NCI-H1930 (cell line): ENCODE results near the gene RCL1.
"Not testable (repeated sequence)": the region's sequence is repeated elsewhere in the genome, so short reads cannot be mapped to it uniquely, and the experiment has no call there.

Experiments used
- DNase-seq, 2 experiments: peaks; one replicate each; lab custom pipeline; 2025; lab: John Stamatoyannopoulos, UW

RCL1 gene

GRCh38 chr9:4792572-4793458, at the start of gene RCL1:
Gene RCL1, plus strand, starts transcription at chr9:4792944. Its CDS starts 148 bp downstream, at chr9:4793092.
- peak; percentile 92 to 98 for DNase-seq

- no peak for DNase-seq
These were observed 49.4 kb upstream of the RCL1 start for GRCh38 chr9:4743131-4743875.

GRCh38 chr9:4746278-4747030, 46.3 kb upstream of the RCL1 start:
- no peak for DNase-seq

GRCh38 chr9:4748612-4749011, 44.1 kb upstream of the RCL1 start:
- no peak for DNase-seq

- peak in 1 of 2 experiments; percentile 35 for DNase-seq
These were observed 42.6 kb upstream of the RCL1 start for GRCh38 chr9:4750023-4750673.

GRCh38 chr9:4754530-4754929, 38.2 kb upstream of the RCL1 start:
- not testable (repeated sequence) for DNase-seq

GRCh38 chr9:4755026-4755609, 37.6 kb upstream of the RCL1 start:
- DNase-seq: no peak

- no peak for DNase-seq
These were observed 36.3 kb upstream of the RCL1 start for GRCh38 chr9:4756420-4756819.

GRCh38 chr9:4760122-4760521, 32.6 kb upstream of the RCL1 start:
- no peak for DNase-seq

GRCh38 chr9:4762108-4762885, 30.4 kb upstream of the RCL1 start:
- peak; percentile 54 to 68 for DNase-seq

GRCh38 chr9:4762886-4763541, 29.7 kb upstream of the RCL1 start:
- no peak for DNase-seq

GRCh38 chr9:4764033-4764432, 28.7 kb upstream of the RCL1 start:
- DNase-seq: no peak

- no peak for DNase-seq
These were observed 24.1 kb upstream of the RCL1 start for GRCh38 chr9:4768681-4769080.

- no peak for DNase-seq
These were observed 23.2 kb upstream of the RCL1 start for GRCh38 chr9:4769321-4770080.

- DNase-seq: no peak
These were observed 21.0 kb upstream of the RCL1 start for GRCh38 chr9:4771788-4772187.

- no peak for DNase-seq
These were observed 18.5 kb upstream of the RCL1 start for GRCh38 chr9:4774209-4774608.

GRCh38 chr9:4774958-4775357, 17.8 kb upstream of the RCL1 start:
- DNase-seq: not testable (repeated sequence)

- no peak for DNase-seq
These were observed 12.1 kb upstream of the RCL1 start for GRCh38 chr9:4780651-4781050.

- no peak for DNase-seq
These were observed 11.3 kb upstream of the RCL1 start for GRCh38 chr9:4781408-4781807.
